ENCODE data around the gene BRF1.

Gene BRF1

DNA sequence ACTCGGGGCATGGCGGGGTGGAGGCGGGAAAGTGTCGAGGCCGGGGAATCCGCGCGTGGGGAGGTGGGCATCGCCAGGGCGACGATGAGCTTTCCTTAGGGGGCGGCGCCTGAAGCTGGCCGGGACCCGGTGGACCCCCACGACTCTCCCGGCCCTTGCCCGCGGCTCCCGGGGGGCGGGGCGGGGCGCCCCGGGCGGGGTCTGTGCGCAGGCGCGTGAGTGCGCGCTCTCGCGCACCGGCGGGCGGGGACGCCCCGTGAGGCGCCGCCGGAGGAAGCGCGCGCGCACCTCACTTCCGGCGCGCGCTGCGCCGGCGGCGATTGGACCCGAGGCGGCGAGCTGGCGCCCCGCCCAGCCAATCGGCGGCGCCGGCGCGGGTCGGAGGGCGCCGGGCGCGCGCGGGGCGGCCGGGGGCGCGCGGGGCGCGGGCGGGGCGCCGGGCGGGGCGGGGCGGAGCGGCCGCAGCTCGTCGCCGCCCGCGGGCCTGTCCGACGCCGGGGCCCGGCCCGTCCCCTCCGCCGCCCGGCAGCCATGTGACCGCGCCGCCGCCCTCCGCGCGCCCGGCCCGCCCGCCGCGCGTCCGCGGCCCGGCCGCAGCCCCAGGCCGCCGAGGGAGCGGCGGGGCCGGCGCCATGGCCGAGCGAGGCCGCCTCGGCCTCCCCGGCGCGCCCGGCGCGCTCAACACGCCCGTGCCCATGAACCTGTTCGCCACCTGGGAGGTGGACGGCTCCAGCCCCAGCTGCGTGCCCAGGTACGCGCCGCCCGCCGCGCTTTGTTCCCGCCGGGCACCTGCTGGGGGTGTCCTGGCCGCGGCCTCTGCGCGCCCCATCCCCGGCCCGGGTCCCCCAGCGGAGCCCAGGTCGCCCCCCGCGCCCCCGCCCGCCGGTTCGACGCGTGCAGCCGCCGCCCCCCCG is 13.7 kb upstream of the BRF1 start, which contains the start of gene PACS2:
Gene PACS2 (plus strand): TSS at position 462 of the 914 bp plus-strand sequence. CDS start 171 bp downstream, at position 633.
- H3K27ac ChIP-seq (ENCODE audit: low read depth, low read length): no peak within 1 kb of the TSS
- H3K4me3 ChIP-seq (ENCODE audit: insufficient read depth, low read length, poor library complexity, severe bottlenecking): peak within 1 kb of the TSS; percentile 59
- no peaks in the 10 kb centered on the region; the same call in 1 of the 2 replicates for H3K79me2 ChIP-seq (ENCODE audit: insufficient read depth, low read length)
- peak within 1 kb of the TSS; percentile 49 for H3K9ac ChIP-seq (ENCODE audit: low read length)
- H2AFZ ChIP-seq (ENCODE audit: low read depth, low read length, severe bottlenecking): peak within 1 kb of the TSS; percentile 78
- H3K9me3 ChIP-seq (ENCODE audit: insufficient read depth, low read length): no peaks in the 10 kb centered on the region
- H4K20me1 ChIP-seq (ENCODE audit: low read depth, low read length): no peaks in the 10 kb centered on the region
- no peaks in the 10 kb centered on the region for H3K27me3 ChIP-seq (ENCODE audit: low read length)
- no peaks in the 10 kb centered on the region for H3K9me2 ChIP-seq (replicated peaks; ENCODE audit: insufficient read depth, low read length)
- H3K4me2 ChIP-seq (ENCODE audit: low read depth, low read length, poor library complexity, severe bottlenecking): peak within 1 kb of the TSS; percentile 62
- no peaks in the 10 kb centered on the region for H3K36me3 ChIP-seq (ENCODE audit: low read length)
- TF ChIP-seq, protein P1, sequence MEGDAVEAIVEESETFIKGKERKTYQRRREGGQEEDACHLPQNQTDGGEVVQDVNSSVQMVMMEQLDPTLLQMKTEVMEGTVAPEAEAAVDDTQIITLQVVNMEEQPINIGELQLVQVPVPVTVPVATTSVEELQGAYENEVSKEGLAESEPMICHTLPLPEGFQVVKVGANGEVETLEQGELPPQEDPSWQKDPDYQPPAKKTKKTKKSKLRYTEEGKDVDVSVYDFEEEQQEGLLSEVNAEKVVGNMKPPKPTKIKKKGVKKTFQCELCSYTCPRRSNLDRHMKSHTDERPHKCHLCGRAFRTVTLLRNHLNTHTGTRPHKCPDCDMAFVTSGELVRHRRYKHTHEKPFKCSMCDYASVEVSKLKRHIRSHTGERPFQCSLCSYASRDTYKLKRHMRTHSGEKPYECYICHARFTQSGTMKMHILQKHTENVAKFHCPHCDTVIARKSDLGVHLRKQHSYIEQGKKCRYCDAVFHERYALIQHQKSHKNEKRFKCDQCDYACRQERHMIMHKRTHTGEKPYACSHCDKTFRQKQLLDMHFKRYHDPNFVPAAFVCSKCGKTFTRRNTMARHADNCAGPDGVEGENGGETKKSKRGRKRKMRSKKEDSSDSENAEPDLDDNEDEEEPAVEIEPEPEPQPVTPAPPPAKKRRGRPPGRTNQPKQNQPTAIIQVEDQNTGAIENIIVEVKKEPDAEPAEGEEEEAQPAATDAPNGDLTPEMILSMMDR (IDR thresholded peaks at IDR 0.05; ENCODE audit: insufficient read depth, low read length, poor library complexity, severe bottlenecking): no peak
- TF ChIP-seq EZH2phosphoT487 (conservative IDR thresholded peaks at IDR 0.05; ENCODE audit: low read length): no peak
- peaks cover 8% of the 10 kb centered on the region; the same call in 1 of the 2 replicates for H3F3A ChIP-seq (ENCODE audit: insufficient read depth)

DNA sequence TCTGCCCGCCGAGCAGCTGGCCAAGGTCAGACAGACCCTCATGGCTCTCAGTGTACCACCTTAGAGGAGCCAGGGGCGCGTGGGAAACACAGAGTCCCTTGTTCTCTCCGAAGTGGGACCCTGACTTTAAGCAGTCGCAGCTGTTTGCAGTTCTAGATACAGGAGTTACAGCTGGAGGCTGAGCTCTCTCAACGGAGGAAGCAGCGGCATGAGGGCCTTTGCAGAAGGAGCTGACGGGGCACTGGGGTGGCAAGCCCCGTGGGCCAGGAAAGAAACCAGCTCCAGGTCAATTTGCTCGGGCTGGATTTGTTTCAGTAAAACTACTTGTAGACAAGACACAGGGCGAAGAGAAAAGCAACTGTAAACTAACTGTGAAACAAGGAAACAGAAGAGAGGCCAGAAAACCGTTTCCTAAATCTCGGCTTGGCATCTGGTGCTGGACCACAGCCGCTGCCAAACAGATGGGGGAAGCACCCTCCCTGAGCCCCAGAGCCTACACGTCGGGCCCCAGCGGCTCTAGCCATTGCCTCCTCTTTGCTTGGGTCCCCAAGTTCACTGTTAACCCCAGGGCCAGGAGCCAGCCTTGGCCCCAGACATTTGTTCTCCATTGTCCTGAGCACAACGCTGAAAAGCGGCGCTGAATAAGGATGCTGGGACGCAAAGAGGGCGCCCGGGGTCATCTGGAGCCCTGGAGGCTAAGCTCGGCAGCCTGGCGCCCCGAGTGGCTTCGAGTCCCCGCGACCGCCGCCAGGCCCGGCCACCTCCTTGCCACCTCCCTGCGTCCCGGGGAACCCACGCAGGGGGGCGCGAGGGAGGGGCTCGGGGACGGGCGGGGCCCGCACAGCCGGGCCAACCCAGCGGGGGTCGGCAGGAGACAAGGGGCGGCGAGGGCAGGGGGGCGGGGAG is 12.8 kb upstream of the BRF1 start:
- Histone ChIP-seq H3K9me3 (ENCODE audit: insufficient read depth, low read length) (no peaks in the 10 kb centered on the region), H3K4me2 (ENCODE audit: low read depth, low read length, poor library complexity, severe bottlenecking) (peak overlapping the region; percentile 49), H3K27me3 (ENCODE audit: low read length) (no peaks in the 10 kb centered on the region), H2AFZ (ENCODE audit: low read depth, low read length, severe bottlenecking) (peak overlapping the region; percentile 78), H3K36me3 (ENCODE audit: low read length) (no peaks in the 10 kb centered on the region), H3K79me2 (ENCODE audit: insufficient read depth, low read length) (no peaks in the 10 kb centered on the region; the same call in 1 of the 2 replicates), H3K9me2 (replicated peaks; ENCODE audit: insufficient read depth, low read length) (no peaks in the 10 kb centered on the region), H3K4me3 (ENCODE audit: insufficient read depth, low read length, poor library complexity, severe bottlenecking) (peak overlapping the region; percentile 52), H3K9ac (ENCODE audit: low read length) (peak overlapping the region; percentile 49), H3F3A (ENCODE audit: insufficient read depth) (peaks cover 8% of the 10 kb centered on the region; the same call in 1 of the 2 replicates), H4K20me1 (ENCODE audit: low read depth, low read length) (no peaks in the 10 kb centered on the region), H3K27ac (ENCODE audit: low read depth, low read length) (no peak overlapping the region)
- TF ChIP-seq, protein P1 (IDR thresholded peaks at IDR 0.05; ENCODE audit: insufficient read depth, low read length, poor library complexity, severe bottlenecking): no peak
- TF ChIP-seq EZH2phosphoT487 (conservative IDR thresholded peaks at IDR 0.05; ENCODE audit: low read length): no peak

GRCh38 chr14:105312973-105313372 is 12.2 kb upstream of the BRF1 start:
- H3K79me2 ChIP-seq (ENCODE audit: insufficient read depth, low read length): no peaks in the 10 kb centered on the region; the same call in 1 of the 2 replicates
- H3F3A ChIP-seq (ENCODE audit: insufficient read depth): peaks cover 8% of the 10 kb centered on the region; the same call in 1 of the 2 replicates
- no peak overlapping the region for H2AFZ ChIP-seq (ENCODE audit: low read depth, low read length, severe bottlenecking)
- no peaks in the 10 kb centered on the region for H3K9me2 ChIP-seq (replicated peaks; ENCODE audit: insufficient read depth, low read length)
- H3K9me3 ChIP-seq (ENCODE audit: insufficient read depth, low read length): no peaks in the 10 kb centered on the region
- no peaks in the 10 kb centered on the region for H3K27me3 ChIP-seq (ENCODE audit: low read length)
- H3K4me3 ChIP-seq (ENCODE audit: insufficient read depth, low read length, poor library complexity, severe bottlenecking): no peak overlapping the region
- H3K4me2 ChIP-seq (ENCODE audit: low read depth, low read length, poor library complexity, severe bottlenecking): no peak overlapping the region
- H3K36me3 ChIP-seq (ENCODE audit: low read length): no peaks in the 10 kb centered on the region
- TF ChIP-seq, protein P1 (IDR thresholded peaks at IDR 0.05; ENCODE audit: insufficient read depth, low read length, poor library complexity, severe bottlenecking): no peak
- TF ChIP-seq EZH2phosphoT487 (conservative IDR thresholded peaks at IDR 0.05; ENCODE audit: low read length): no peak
- H4K20me1 ChIP-seq (ENCODE audit: low read depth, low read length): no peaks in the 10 kb centered on the region
- H3K9ac ChIP-seq (ENCODE audit: low read length): no peak overlapping the region
- no peak overlapping the region for H3K27ac ChIP-seq (ENCODE audit: low read depth, low read length)

Measured in SU-DHL-6 (cell line).